Suppressor macrophage treated with lipopolysaccharide for 4 hours (primary cell): Measurements from ENCODE around the gene LRRC2.
"Not testable (repeated sequence)": the region's sequence is repeated elsewhere in the genome, so short reads cannot be mapped to it uniquely, and the experiment has no call there.

Experiments used
- DNase-seq: peaks from one replicate; pipeline ENCODE4 v3.0.0-alpha.2; 2020

The LRRC2 gene

GRCh38 chr3:46566040-46566641 lies at the start of gene LRRC2:
Gene LRRC2, minus strand, starts transcription at chr3:46566302. Its CDS starts 14,711 bp downstream, at chr3:46551591.
- DNase-seq, result peak; percentile 33

GRCh38 chr3:46615050-46615775 lies 49.1 kb upstream of the LRRC2 start:
- DNase-seq, result no peak

DNA sequence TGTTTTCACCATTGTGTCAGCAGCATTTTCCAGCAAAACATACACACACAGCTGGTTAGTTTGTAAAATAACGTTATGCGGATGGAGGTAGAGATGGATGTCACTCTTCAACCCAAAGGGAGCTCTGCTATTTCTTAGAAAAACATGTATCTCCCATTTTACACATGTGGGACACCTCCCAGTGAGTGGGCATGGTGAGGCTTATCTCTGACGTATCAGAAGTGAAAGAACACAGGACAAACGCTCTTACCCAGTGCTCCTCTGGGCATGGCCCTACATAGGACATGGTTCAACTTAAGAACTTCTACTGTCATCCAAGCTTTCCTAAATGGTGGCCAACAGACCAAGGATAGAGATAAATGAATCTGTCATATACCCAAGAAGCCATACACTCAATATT lies 48.3 kb upstream of the LRRC2 start:
- DNase-seq, result no peak

GRCh38 chr3:46613313-46614005 lies 47.4 kb upstream of the LRRC2 start:
- DNase-seq, result no peak

GRCh38 chr3:46612324-46612723 lies 46.2 kb upstream of the LRRC2 start, which contains the start of gene FAM240A:
Gene FAM240A, plus strand, starts transcription at chr3:46612525. Its CDS starts 159 bp downstream, at chr3:46612684.
- DNase-seq, result no peak

DNA sequence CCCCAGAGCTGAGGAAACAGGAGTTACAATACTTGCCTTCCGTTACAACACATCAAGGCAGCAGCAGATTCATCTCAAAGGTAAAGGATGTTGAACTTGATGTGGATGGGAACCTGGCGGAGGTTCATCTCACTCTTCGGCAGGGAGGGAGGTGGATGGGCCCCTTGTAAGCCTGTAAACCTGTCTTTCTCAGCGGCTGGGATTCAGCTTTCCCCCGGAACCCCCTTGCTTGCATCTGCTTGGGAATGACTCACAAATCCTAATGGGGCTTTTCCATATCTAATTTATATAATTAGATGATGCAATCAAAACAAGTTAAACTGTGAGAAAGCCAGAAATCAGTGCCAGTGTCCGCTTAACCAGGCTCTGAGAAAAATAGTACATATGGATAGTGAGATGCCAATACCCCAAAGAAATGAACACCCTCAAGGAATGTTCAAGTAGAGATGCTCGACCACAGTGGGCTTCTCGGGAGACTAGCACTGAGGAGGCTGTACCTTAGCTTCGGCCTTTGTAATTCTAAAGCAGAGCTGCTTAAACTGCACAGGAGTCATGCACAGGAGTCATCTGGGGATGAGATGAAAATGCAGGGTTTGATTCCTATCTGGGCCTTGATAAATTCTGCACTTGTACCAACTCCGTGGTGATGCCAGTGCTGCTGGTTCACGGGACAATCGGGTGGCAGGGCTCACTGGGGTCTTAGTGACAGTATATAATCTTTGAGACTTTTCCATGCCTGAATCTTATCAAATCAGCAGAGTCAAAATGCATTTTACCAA lies 44.0 kb upstream of the LRRC2 start:
- DNase-seq, result no peak

- peak; percentile 75 for DNase-seq
These were observed 43.2 kb upstream of the LRRC2 start for GRCh38 chr3:46609212-46609721.

DNA sequence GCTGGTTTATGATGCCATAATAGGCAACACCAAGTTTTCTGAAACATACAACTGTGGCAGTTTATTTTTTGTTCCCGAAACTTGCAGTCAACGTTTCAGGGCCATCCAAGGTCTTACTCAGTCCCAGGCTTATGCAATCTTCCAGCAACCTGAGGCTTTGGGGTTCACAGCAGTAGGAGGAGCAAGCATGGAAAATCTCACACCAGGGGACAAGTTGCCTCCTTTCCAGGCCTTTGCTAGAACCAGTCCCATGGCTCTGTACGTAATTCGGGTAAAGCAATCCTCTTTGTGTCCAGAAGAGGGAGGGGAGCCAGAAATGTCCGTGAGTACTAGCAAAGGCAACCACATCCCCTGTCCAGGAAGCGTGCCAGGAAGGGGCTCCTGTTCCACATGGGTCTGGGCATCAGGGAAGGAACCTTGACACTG lies 41.5 kb upstream of the LRRC2 start:
- DNase-seq, result peak; percentile 9

DNA sequence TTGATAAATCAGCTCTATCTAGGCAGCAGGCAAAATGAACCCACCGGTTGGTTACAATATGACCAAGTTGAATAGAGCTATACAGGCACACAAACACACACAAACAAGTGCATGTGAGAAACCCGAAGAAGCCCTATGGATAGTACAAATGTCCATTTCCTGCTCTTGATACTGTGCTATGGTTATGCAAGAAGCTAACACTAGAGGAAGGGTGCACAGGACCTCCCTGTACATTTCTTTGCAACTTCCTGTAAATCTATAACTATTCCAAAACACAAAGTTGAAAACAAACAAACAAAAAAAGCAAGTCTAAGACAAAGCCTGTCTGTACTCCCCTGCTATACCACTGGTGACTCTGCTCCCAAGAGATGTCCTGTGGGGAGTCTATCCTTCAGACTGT lies 38.0 kb upstream of the LRRC2 start:
- peak; percentile 6 for DNase-seq

DNA sequence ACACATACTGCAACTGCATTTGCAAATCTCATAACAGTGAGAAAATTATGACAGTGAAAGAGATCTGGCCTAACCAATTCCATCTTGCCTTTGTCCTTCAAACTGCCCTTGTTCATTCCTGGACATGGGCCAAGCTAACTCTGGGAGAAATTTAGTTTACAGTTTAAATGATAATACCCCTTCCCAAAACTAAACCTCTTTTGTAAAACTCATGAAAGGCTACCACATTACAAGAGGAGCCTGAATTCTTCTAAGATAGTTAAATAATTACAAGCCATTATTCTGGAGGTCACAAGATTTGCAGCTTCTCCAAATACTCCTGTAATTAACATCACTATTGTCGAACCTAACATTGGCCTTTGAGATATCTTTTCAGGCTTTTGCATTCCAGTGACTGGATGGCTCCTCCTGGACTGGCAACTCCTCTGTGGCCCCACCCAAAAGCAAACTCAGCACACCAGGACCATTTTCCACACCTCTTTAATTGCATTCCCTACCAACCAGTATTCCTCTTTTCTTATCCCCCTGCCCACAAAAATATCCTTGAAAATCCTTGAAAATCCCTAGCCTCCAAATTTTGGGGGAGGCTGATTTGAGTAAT lies 37.4 kb upstream of the LRRC2 start:
- no peak for DNase-seq

GRCh38 chr3:46599590-46599989 lies 33.5 kb upstream of the LRRC2 start:
- no peak for DNase-seq

- no peak for DNase-seq
These were observed 29.8 kb upstream of the LRRC2 start for GRCh38 chr3:46595819-46596314.

DNA sequence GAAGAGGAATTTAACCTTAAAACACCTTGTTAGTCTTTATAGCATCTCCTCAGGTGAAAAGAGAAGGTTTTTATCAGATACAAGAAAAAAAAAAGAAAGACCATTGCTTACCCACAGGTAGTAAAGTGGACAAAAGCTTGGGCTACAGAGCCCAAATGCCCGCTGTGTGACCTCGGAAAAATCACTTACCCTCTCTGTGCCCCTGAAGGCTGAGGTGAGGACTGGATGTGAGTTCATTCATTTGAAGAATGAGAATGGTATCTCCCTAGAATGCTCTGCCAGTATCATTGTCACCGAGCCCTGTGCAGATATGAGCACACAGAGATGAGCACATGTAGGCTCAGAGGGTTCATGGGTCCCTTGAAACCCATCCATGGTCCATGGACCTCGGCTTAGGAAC lies 28.6 kb upstream of the LRRC2 start:
- DNase-seq, result no peak

DNA sequence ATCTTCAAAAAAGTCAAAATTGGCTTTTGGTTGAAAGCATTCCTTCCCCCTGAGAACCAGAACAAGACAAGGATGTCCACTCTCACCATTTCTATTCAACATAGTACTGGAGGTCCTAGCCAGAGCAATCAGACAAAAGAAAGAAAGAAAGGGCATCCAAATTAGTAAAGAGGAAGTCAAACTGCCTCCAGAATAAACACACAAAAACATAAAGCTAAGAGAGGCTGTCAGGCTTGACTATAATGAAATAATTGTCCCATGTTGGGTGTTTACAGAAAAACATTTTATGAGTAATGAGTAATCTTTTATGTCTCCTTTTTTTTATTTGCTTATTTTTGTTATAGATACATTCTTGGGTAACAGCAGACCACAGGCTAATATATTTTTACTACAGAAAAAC lies 27.9 kb upstream of the LRRC2 start:
- no peak for DNase-seq

- DNase-seq, result no peak
These were observed 27.3 kb upstream of the LRRC2 start for GRCh38 chr3:46593274-46593862.

DNA sequence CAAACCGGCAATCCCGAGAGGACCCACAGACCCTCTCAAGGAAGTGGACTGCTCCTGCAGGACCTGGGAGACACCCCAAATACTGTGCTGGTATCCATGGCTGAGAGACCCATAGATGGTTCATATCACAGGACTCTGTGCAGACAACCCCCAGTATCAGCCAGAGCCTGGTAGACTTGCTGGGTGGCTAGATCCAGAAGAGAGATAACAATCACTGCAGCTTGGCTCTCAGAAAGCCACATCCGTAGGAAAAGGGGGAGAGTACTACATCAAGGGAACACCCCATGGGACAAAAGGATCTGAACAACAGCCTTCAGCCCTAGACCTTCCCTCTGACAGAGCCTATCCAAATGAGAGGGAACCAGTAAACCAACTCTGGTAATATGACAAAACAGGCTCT lies 21.2 kb upstream of the LRRC2 start:
- DNase-seq, result not testable (repeated sequence)

GRCh38 chr3:46586738-46587246 lies 20.7 kb upstream of the LRRC2 start:
- DNase-seq, result no peak

GRCh38 chr3:46585799-46586693 lies 19.9 kb upstream of the LRRC2 start:
- DNase-seq, result no peak

GRCh38 chr3:46584598-46585467 lies 18.7 kb upstream of the LRRC2 start:
- no peak for DNase-seq

DNA sequence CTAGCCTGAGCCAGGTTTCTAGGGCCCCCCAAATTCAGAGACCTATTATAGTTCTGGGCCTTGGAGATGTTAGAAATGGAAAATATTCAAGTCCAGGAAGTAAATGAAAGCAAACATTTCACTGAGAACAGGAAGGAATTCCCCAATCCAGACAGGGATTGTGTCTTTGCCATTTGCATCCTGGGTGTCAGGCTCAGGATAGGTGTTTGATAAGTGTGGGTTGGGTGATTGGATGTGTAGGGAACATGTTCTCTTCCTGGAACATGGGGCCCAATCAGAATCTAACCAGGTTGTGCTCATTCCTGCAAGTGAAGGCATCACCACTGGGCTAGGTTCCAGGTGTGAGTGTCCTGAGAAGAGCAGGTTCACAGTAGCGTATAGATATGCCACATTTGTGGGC lies 14.6 kb upstream of the LRRC2 start:
- DNase-seq, result no peak
